ENCODE measurements around the gene TAF1. TPM values are rescaled to one million over a fixed set of nuclear protein-coding genes. Genes with fewer than 3 reads are reported as not detected.
"Not testable (repeated sequence)": the region's sequence is repeated elsewhere in the genome, so short reads cannot be mapped to it uniquely, and the experiment has no call there.

TAF1 gene
- total and polyA plus RNA-seq, 9 of the 15 experiments (the other 6 are each of a cell fraction or from before 2014, with no cell fraction given) = 6.4 to 45.1 (median 38.1) TPM

DNA sequence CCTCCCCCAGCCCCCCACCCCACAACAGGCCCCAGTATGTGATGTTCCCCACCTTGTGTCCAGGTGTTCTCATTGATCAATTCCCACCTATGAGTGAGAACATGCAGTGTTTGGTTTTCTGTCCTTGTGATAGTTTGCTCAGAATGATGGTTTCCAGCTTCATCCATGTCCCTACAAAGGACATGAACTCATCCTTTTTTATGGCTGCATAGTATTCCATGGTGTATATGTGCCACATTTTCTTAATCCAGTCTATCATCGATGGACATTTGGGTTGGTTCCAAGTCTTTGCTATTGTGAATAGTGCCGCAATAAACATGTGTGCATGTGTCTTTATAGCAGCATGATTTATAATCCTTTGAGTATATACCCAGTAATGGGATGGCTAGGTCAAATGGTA is 75.7 kb downstream of the TAF1 start:
- H3K27ac ChIP-seq (ENCODE audit: extremely low read depth, low read depth, low read length); H3K9me1 ChIP-seq (ENCODE audit: control insufficient read depth, insufficient read depth, low read length); H3K4me2 ChIP-seq (ENCODE audit: insufficient read depth, low read length); H2AFZ ChIP-seq (ENCODE audit: low read depth, low read length); in situ Hi-C loops (cut with MboI); FAIRE-seq; H3K9me3 ChIP-seq (replicated peaks; ENCODE audit: control insufficient read depth, insufficient read depth, low read depth, low read length); H3K4me1 ChIP-seq (replicated peaks in 1 of 2; ENCODE audit: control insufficient read depth in 2 of 2, insufficient read depth in 2 of 2, low read length in 2 of 2); H4K20me1 ChIP-seq (replicated peaks; ENCODE audit: control insufficient read depth, insufficient read depth, low read length); ATAC-seq; BruUV-seq (replicated peaks); DNase-seq (ENCODE audit: extremely low read depth in 1 of 4, low spot score in 3 of 4); H3K79me2 ChIP-seq (ENCODE audit: control insufficient read depth, insufficient read depth, low read length); CTCF ChIA-PET (ENCODE audit: low intra/inter-chr PET ratio); H3K9ac ChIP-seq (ENCODE audit: insufficient read depth in 1 of 2, low read depth in 2 of 2, low read length in 2 of 2); H3K4me3 ChIP-seq; intact Hi-C loops (cut with micrococcal nuclease); H3K27me3 ChIP-seq (ENCODE audit: control insufficient read depth in 2 of 2, insufficient read depth in 2 of 2, low read length in 2 of 2): not testable (repeated sequence)
- WGBS (ENCODE audit: insufficient coverage, low coverage, missing lambda C conversion rate) = no CpG with 5 or more reads among the region's 2 CpGs
- POLR2A ChIA-PET = interaction anchor here (0.5 kb wide), 1 partner anchor 208 kb away, joined by 3 read pairs; no protein-coding TSS in a partner anchor
- peaks cover 46% of the 10 kb centered on the region; the same call in 2 of the 3 replicates for H3K36me3 ChIP-seq (ENCODE audit: control insufficient read depth, insufficient read depth, low read length)

DNA sequence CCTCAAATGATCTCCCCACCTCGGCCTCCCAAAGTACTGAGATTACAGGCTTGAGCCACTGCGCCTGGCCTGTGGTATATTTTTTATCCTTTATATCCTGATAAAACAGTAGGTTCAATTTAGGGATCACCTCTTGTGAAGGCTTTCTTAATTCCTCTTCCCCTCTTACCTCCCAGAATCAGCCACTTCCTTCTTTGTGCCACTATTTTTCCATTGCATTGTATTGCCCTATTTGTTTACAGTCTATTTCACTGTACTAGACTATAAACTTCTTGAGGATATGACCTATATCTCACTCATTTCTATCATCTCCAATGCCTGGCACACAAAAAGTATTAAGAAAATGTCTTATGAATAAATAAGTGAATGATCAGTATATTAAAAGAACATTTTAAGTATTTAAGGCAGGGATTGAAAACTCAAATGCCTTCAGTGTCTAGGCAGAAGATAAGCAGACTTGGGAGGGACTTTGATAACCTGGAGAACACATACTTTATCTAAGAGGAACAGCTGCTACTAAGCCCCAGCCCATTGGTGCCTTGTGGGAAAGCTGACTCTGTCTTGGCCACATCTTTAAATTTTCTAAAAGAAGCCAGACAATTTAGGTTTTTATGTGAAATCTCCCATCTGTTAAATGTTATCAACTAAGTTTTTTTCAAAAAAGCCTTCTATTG is 84.4 kb downstream of the TAF1 start:
- DNase-seq (ENCODE audit: extremely low read depth in 1 of 4, low spot score in 3 of 4) (peak; percentile 74 to 86 (median 78)), FAIRE-seq (peak; percentile 85), ATAC-seq (peak; percentile 93)
- no peak overlapping the region for H3K4me2 ChIP-seq (ENCODE audit: insufficient read depth, low read length)
- ChIA-PET CTCF (ENCODE audit: low intra/inter-chr PET ratio) (no interaction called here), POLR2A (interaction anchor here (0.7 kb wide), 1 partner anchor 148 kb away, joined by 3 read pairs; no protein-coding TSS in a partner anchor)
- H2AFZ ChIP-seq (ENCODE audit: low read depth, low read length) = no peak overlapping the region
- H3K9ac ChIP-seq (ENCODE audit: insufficient read depth in 1 of 2, low read depth in 2 of 2, low read length in 2 of 2) = peak overlapping the region in 1 of 2 experiments; percentile 53; a peak in 2 of 4 replicates
- H3K4me1 ChIP-seq (replicated peaks in 1 of 2; ENCODE audit: control insufficient read depth in 2 of 2, insufficient read depth in 2 of 2, low read length in 2 of 2) = peaks cover 18 to 20% of the 10 kb centered on the region in 2 experiments; a peak in 4 of 5 replicates
- intact Hi-C loops (cut with micrococcal nuclease) (loop anchor here (5.0 kb wide), 1 partner anchor 82 kb away; the partner anchor contains the start of gene OGT), in situ Hi-C loops (cut with MboI) (no loop called here)
- no peaks in the 10 kb centered on the region for H3K9me1 ChIP-seq (ENCODE audit: control insufficient read depth, insufficient read depth, low read length)
- H3K27me3 ChIP-seq (ENCODE audit: control insufficient read depth in 2 of 2, insufficient read depth in 2 of 2, low read length in 2 of 2) = no peaks in the 10 kb centered on the region
- WGBS (ENCODE audit: insufficient coverage, low coverage, missing lambda C conversion rate) = 11% methylated on average over 2 of the region's 2 CpGs
- H3K79me2 ChIP-seq (ENCODE audit: control insufficient read depth, insufficient read depth, low read length) = no peaks in the 10 kb centered on the region
- no TSS peak for BruUV-seq (replicated peaks)
- H3K36me3 ChIP-seq (ENCODE audit: control insufficient read depth, insufficient read depth, low read length) = peaks cover 54% of the 10 kb centered on the region
- H4K20me1 ChIP-seq (replicated peaks; ENCODE audit: control insufficient read depth, insufficient read depth, low read length) = no peaks in the 10 kb centered on the region
- H3K4me3 ChIP-seq = no peak overlapping the region
- H3K27ac ChIP-seq (ENCODE audit: extremely low read depth, low read depth, low read length) = peak overlapping the region; percentile 78
- no peaks in the 10 kb centered on the region for H3K9me3 ChIP-seq (replicated peaks; ENCODE audit: control insufficient read depth, insufficient read depth, low read depth, low read length)
- peak; percentile 68; the same call in 1 of the 2 replicates for TF ChIP-seq GATAD2B (IDR thresholded peaks at IDR 0.05; ENCODE audit: borderline replicate concordance)
- TF ChIP-seq HDGF (IDR thresholded peaks at IDR 0.05) = no peak
- TF ChIP-seq MAFF (IDR thresholded peaks at IDR 0.05; ENCODE audit: low read length) = no peak
- TF ChIP-seq, protein P1, sequence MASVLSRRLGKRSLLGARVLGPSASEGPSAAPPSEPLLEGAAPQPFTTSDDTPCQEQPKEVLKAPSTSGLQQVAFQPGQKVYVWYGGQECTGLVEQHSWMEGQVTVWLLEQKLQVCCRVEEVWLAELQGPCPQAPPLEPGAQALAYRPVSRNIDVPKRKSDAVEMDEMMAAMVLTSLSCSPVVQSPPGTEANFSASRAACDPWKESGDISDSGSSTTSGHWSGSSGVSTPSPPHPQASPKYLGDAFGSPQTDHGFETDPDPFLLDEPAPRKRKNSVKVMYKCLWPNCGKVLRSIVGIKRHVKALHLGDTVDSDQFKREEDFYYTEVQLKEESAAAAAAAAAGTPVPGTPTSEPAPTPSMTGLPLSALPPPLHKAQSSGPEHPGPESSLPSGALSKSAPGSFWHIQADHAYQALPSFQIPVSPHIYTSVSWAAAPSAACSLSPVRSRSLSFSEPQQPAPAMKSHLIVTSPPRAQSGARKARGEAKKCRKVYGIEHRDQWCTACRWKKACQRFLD (CRISPR knock-in tag; IDR thresholded peaks at IDR 0.05) = peak; percentile 75; the same call in 1 of the 2 replicates
- no peak for TF ChIP-seq PTRF (tag; IDR thresholded peaks at IDR 0.05)
- TF ChIP-seq, protein P2, sequence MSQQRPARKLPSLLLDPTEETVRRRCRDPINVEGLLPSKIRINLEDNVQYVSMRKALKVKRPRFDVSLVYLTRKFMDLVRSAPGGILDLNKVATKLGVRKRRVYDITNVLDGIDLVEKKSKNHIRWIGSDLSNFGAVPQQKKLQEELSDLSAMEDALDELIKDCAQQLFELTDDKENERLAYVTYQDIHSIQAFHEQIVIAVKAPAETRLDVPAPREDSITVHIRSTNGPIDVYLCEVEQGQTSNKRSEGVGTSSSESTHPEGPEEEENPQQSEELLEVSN (IDR thresholded peaks at IDR 0.05; ENCODE audit: borderline replicate concordance in 1 of 2, extremely low read depth in 1 of 2, insufficient read depth in 1 of 2, insufficient read length in 1 of 2, low read depth in 1 of 2, low read length in 1 of 2, poor library complexity in 1 of 2, severe bottlenecking in 1 of 2) = no peak
- no peak for TF ChIP-seq FOXP1 (CRISPR knock-in tag; IDR thresholded peaks at IDR 0.05)

Data from K562 (cell line).